Upper lobe of right lung (tissue), 1 donor: ENCODE results near the gene MORN4. TPM values are rescaled to one million over a fixed set of nuclear protein-coding genes. Genes with fewer than 3 reads are reported as not detected.

Source experiments
- ATAC-seq: fragments of 200-7000 bp; cut with Tn5 transposase; one replicate; pipeline ENCODE4 v1.9.1; 2020; ENCODE audit warnings: mild to moderate bottlenecking, moderate library complexity
- DNase-seq: peaks from one replicate; pipeline ENCODE4 v3.0.0-alpha.2; 2020
- H3K27ac ChIP-seq: fragments of 200-600 bp; one replicate; pipeline ENCODE4 v1.8.0; 2022
- H3K27me3 ChIP-seq: fragments of 200-600 bp; one replicate; pipeline ENCODE4 v1.8.0; 2022; ENCODE audit warnings: mild to moderate bottlenecking
- H3K36me3 ChIP-seq: fragments of 200-600 bp; one replicate; pipeline ENCODE4 v1.8.0; 2022
- H3K4me1 ChIP-seq: fragments of 200-600 bp; one replicate; pipeline ENCODE4 v1.8.0; 2022
- H3K4me3 ChIP-seq: fragments of 200-600 bp; one replicate; pipeline ENCODE4 v1.8.0; 2022; ENCODE audit warnings: mild to moderate bottlenecking
- H3K9me3 ChIP-seq: fragments of 200-600 bp; one replicate; pipeline ENCODE4 v1.8.0; 2022
- intact Hi-C: fragments of 100-400 bp; cut with DNase I; formaldehyde crosslinking; loops from one replicate; pipeline ENCODE4 v1.11.0; 2022
- total RNA-seq: library from RNA; stranded (reverse); fragmentation: NEBNext Ultra II Directional; extraction: Animal tissue kit (Norgen Biotek cat#: 25700); gene quantifications from one replicate; pipeline ENCODE4 v1.2.1, GENCODE V29; 2021
- TF ChIP-seq, protein P1 (sequence below): fragments of 200-600 bp; IDR thresholded peaks from one replicate; pipeline ENCODE4 v1.8.0; 2022; ENCODE audit warnings: antibody characterized with exemption
- donor health status: DM: no; HTN: yes; CAD: no; lungs with severe emphysema.

Gene MORN4
- total RNA-seq, 1 donor from 2014 or later: 3.8 TPM

- no peaks in the 10 kb centered on the region for H3K27me3 ChIP-seq
- H3K9me3 ChIP-seq: no peaks in the 10 kb centered on the region
- DNase-seq (no peak), ATAC-seq (no peak)
- intact Hi-C loops: no loop called here
- TF ChIP-seq, protein P1, sequence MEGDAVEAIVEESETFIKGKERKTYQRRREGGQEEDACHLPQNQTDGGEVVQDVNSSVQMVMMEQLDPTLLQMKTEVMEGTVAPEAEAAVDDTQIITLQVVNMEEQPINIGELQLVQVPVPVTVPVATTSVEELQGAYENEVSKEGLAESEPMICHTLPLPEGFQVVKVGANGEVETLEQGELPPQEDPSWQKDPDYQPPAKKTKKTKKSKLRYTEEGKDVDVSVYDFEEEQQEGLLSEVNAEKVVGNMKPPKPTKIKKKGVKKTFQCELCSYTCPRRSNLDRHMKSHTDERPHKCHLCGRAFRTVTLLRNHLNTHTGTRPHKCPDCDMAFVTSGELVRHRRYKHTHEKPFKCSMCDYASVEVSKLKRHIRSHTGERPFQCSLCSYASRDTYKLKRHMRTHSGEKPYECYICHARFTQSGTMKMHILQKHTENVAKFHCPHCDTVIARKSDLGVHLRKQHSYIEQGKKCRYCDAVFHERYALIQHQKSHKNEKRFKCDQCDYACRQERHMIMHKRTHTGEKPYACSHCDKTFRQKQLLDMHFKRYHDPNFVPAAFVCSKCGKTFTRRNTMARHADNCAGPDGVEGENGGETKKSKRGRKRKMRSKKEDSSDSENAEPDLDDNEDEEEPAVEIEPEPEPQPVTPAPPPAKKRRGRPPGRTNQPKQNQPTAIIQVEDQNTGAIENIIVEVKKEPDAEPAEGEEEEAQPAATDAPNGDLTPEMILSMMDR: no peak
- H3K27ac ChIP-seq: no peak overlapping the region
- no peak overlapping the region for H3K4me3 ChIP-seq
- no peaks in the 10 kb centered on the region for H3K36me3 ChIP-seq
- no peaks in the 10 kb centered on the region for H3K4me1 ChIP-seq
These were observed 42.4 kb downstream of the MORN4 start for GRCh38 chr10:97590748-97591495.

GRCh38 chr10:97590082-97590747 is 43.1 kb downstream of the MORN4 start:
- DNase-seq (no peak), ATAC-seq (no peak)
- no peaks in the 10 kb centered on the region for H3K36me3 ChIP-seq
- no peaks in the 10 kb centered on the region for H3K4me1 ChIP-seq
- no peak overlapping the region for H3K4me3 ChIP-seq
- no peaks in the 10 kb centered on the region for H3K27me3 ChIP-seq
- H3K9me3 ChIP-seq: no peaks in the 10 kb centered on the region
- no peak overlapping the region for H3K27ac ChIP-seq
- TF ChIP-seq, protein P1: no peak
- intact Hi-C loops: no loop called here

DNA sequence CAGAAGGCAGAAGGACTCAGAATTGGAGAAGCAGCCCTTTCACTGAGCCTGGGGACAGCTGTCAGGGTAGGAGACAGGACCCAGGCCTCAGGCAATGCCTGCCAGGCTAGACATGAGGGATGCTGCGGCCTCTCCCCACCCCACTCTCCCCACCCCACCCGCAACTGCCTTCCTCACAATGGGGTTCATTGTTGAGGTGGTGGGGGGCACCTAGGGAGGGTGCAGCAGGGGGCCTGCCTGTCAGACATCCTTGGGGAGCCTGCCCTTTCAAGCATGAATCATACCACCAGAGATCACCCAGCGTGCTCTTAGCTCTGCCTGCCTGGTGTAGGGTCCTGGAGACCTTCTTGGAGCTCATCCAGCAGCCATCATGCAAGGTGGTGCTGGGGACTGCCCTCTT is 43.8 kb downstream of the MORN4 start, which contains the start of gene C10orf62:
C10orf62 (plus strand) TSS at position 243 of the 400 bp plus-strand sequence. CDS start 177 bp downstream, outside the sequence.
- Histone ChIP-seq H3K9me3 (no peaks in the 10 kb centered on the region), H3K27me3 (no peaks in the 10 kb centered on the region), H3K4me1 (no peaks in the 10 kb centered on the region), H3K27ac (no peak within 1 kb of the TSS), H3K4me3 (no peak within 1 kb of the TSS), H3K36me3 (no peaks in the 10 kb centered on the region)
- peak; percentile 8 for ATAC-seq
- no peak for DNase-seq
- intact Hi-C loops: no loop called here
- TF ChIP-seq, protein P1: no peak

- intact Hi-C loops: no loop called here
- no peaks in the 10 kb centered on the region for H3K36me3 ChIP-seq
- DNase-seq (no peak), ATAC-seq (no peak)
- H3K27me3 ChIP-seq: no peaks in the 10 kb centered on the region
- no peaks in the 10 kb centered on the region for H3K9me3 ChIP-seq
- TF ChIP-seq, protein P1: no peak
- H3K27ac ChIP-seq: no peak overlapping the region
- no peaks in the 10 kb centered on the region for H3K4me1 ChIP-seq
- H3K4me3 ChIP-seq: no peak overlapping the region
These were observed 46.1 kb downstream of the MORN4 start for GRCh38 chr10:97587183-97587582.

- no peaks in the 10 kb centered on the region for H3K4me1 ChIP-seq
- no peaks in the 10 kb centered on the region for H3K27me3 ChIP-seq
- no peak overlapping the region for H3K27ac ChIP-seq
- DNase-seq (no peak), ATAC-seq (no peak)
- H3K36me3 ChIP-seq: no peaks in the 10 kb centered on the region
- H3K9me3 ChIP-seq: no peaks in the 10 kb centered on the region
- no peak overlapping the region for H3K4me3 ChIP-seq
- TF ChIP-seq, protein P1: no peak
- intact Hi-C loops: no loop called here
These were observed 47.9 kb downstream of the MORN4 start for GRCh38 chr10:97585439-97585811.
